Heart left ventricle (tissue), 16 donors: ENCODE measurements around the gene DNAH1. TPM values are rescaled to one million over a fixed set of nuclear protein-coding genes. Genes with fewer than 3 reads are reported as not detected.

Experiments used
- ATAC-seq, 4 donors: fragments of 200-7000 bp; cut with Tn5 transposase; one replicate each; pipeline ENCODE4 v1.9.1; 2020 to 2022; ENCODE audit warnings: moderate library complexity in 4 of 4, mild to moderate bottlenecking in 3 of 4, moderate number of reproducible peaks in 1 of 4
- DNase-seq, 5 donors: peaks; one replicate each; pipeline ENCODE4 v3.0.0-alpha.2; 2020
- H3K27ac ChIP-seq, 12 donors: fragments of 200-600 bp; sonication (generic) in 4 of 12; one replicate each; pipeline versions ENCODE4 v1.5.0 to v1.8.0; 2016 to 2022; ENCODE audit warnings: mild to moderate bottlenecking in 2 of 12
- H3K27me3 ChIP-seq, 9 donors: fragments of 200-600 bp; sonication (generic) in 2 of 9; one replicate each; pipeline versions ENCODE4 v1.5.1 to v1.8.0; 2016 to 2022; ENCODE audit warnings: mild to moderate bottlenecking in 3 of 9
- H3K36me3 ChIP-seq, 9 donors: fragments of 200-600 bp; sonication (generic) in 2 of 9; one replicate each; pipeline versions ENCODE4 v1.5.0 to v1.8.0; 2018 to 2022; ENCODE audit warnings: mild to moderate bottlenecking in 2 of 9
- H3K4me1 ChIP-seq, 12 donors: fragments of 200-600 bp; sonication (generic) in 4 of 12; one replicate each; pipeline versions ENCODE4 v1.5.0 to v1.8.0; 2016 to 2022; ENCODE audit warnings: mild to moderate bottlenecking in 3 of 12
- H3K4me3 ChIP-seq, 12 donors: fragments of 200-600 bp; sonication (generic) in 4 of 12; one replicate each; pipeline versions ENCODE4 v1.5.0 to v1.8.0; 2017 to 2022; ENCODE audit warnings: mild to moderate bottlenecking in 9 of 12, moderate library complexity in 4 of 12
- H3K9me3 ChIP-seq, 12 donors: fragments of 200-600 bp; sonication (generic) in 4 of 12; one replicate each; pipeline versions ENCODE4 v1.5.0 to v1.8.0; 2016 to 2022; ENCODE audit warnings: mild to moderate bottlenecking in 1 of 12
- CTCF ChIP-seq, 12 donors: fragments of 200-600 bp; sonication (generic) in 4 of 12; IDR thresholded peaks; one replicate each; pipeline versions ENCODE4 v1.5.0 to v1.8.0; 2018 to 2022; ENCODE audit warnings: antibody characterized with exemption in 12 of 12, mild to moderate bottlenecking in 5 of 12
- POLR2A ChIP-seq, 2 donors: fragments of 450-650 bp; IDR thresholded peaks; one replicate each; pipeline ENCODE4 v1.6.1; 2017; ENCODE audit warnings: antibody characterized with exemption in 2 of 2, mild to moderate bottlenecking in 2 of 2, moderate library complexity in 2 of 2
- WGBS, 4 donors: extraction: QIAGEN DNeasy Blood & Tissue Kit in 2 of 4; methylation state at CpG; one replicate each; pipeline versions ENCODE4 v1.1.5 to v1.1.7; 2013 to 2018; 5-methylcytosine and 5-hydroxymethylcytosine counted together
- intact Hi-C, 10 donors: fragments of 100-400 bp; cut with DNase I; formaldehyde crosslinking; loops; one replicate each; pipeline versions ENCODE4 v1.11.1 to v1.14.2; 2022
- polyA plus RNA-seq, 2 donors: library from polyadenylated mRNA; stranded (reverse); fragments of 200-250 nt; gene quantifications; one replicate each; pipeline ENCODE4 v1.2.3, GENCODE V29; 2013
- total RNA-seq, 9 donors: library from RNA; depleted of rRNA in 2 of 9; stranded (reverse); fragments of >200 nt in 2 of 9; fragmentation: NEBNext Ultra II Directional in 3 of 9; extraction: Animal tissue kit (Norgen Biotek cat#: 25700) in 3 of 9; gene quantifications; one replicate each; pipeline versions ENCODE4 v1.1.0 to v1.2.4, GENCODE V29; 2016 to 2023
- donor health status: ischemic (EF 13 %, LVEDD 7.1; RV severe dilation, severe dysfunction).
- donor health status: healthy with polysubstance abuse.
- donor health status: DM: no; HTN: yes; CAD: no.
- donor health status: DM: no; HTN: no; CAD: no.
- donor health status: ischemic (EF 25% LVEDD 6.9; RV normal size, moderate dysfunction).
- donor health status: ischemic (EF 25% LVEDD 5.7; RV mildly dilated, moderate dysfunction).
- donor health status: healthy.
- donor health status: DM: yes; HTN: yes; CAD: no.
- donor health status: ischemic (EF 35%, LVEDD 5.7; RV mildly dilated, moderate dysfunction).
- donor health status: nonischemic (EF 11% LVEDD 7.7; RV severe dilation, severe dysfunction).
- donor health status: DM: yes; HTN: yes; CAD: no.
- donor health status: PGD.
- donor health status: ischemic (EF 29% LVEDD 5.4; RV normal size, mild dysfunction).
- donor health status: nonischemic (EF 23%, LVEDD 6.1; RV moderate dilation, normal function).

DNAH1 gene
- total and polyA plus RNA-seq, 11 donors, result 0.95 to 6.6 (median 2.8) TPM

- ATAC-seq (no peak), DNase-seq (peak in 2 of 5 donors; percentile 15 to 17)
- TF ChIP-seq CTCF (IDR thresholded peaks at IDR 0.05), result no peak
- TF ChIP-seq POLR2A (IDR thresholded peaks at IDR 0.05), result no peak
- H3K27me3 ChIP-seq, result no peaks in the 10 kb centered on the region
- H3K36me3 ChIP-seq, result peaks cover 0 to 52% (median 29%) of the 10 kb centered on the region in 9 donors
- H3K4me1 ChIP-seq, result peaks cover 0 to 16% (median 2%) of the 10 kb centered on the region in 12 donors
- no peaks in the 10 kb centered on the region for H3K9me3 ChIP-seq
- 81 to 93% (median 90%) methylated on average over 13 of the region's 13 CpGs for WGBS, 4 donors
- intact Hi-C loops, result no loop called here
- H3K27ac ChIP-seq, result no peak overlapping the region
- no peak overlapping the region for H3K4me3 ChIP-seq
Measured at GRCh38 chr3:52397676-52398399, 81.7 kb downstream of the DNAH1 start.

- WGBS, 4 donors, result 93 to 96% (median 95%) methylated on average over 5 of the region's 5 CpGs
- no peak overlapping the region for H3K27ac ChIP-seq
- peaks cover 0 to 52% (median 31%) of the 10 kb centered on the region in 9 donors for H3K36me3 ChIP-seq
- DNase-seq (peak in 2 of 5 donors; percentile 4 to 7), ATAC-seq (no peak)
- no peaks in the 10 kb centered on the region for H3K9me3 ChIP-seq
- H3K4me1 ChIP-seq, result peaks cover 0 to 16% (median 2%) of the 10 kb centered on the region in 12 donors
- no peaks in the 10 kb centered on the region for H3K27me3 ChIP-seq
- intact Hi-C loops, result no loop called here
- no peak overlapping the region for H3K4me3 ChIP-seq
- no peak for TF ChIP-seq POLR2A (IDR thresholded peaks at IDR 0.05)
- TF ChIP-seq CTCF (IDR thresholded peaks at IDR 0.05), result no peak
Measured at GRCh38 chr3:52398670-52399081, 82.6 kb downstream of the DNAH1 start.

- WGBS, 4 donors, result 85 to 94% (median 89%) methylated on average over 4 of the region's 4 CpGs
- intact Hi-C loops, result no loop called here
- H3K36me3 ChIP-seq, result peaks cover 0 to 52% (median 35%) of the 10 kb centered on the region in 9 donors
Measured at GRCh38 chr3:52399131-52399530, 83.0 kb downstream of the DNAH1 start.

GRCh38 chr3:52399593-52399992 is 83.5 kb downstream of the DNAH1 start:
- Histone ChIP-seq H3K9me3 (no peaks in the 10 kb centered on the region), H3K27ac (peak overlapping the region in 4 of 12 donors; percentile 46 to 64 (median 54)), H3K4me3 (no peak overlapping the region), H3K36me3 (peaks cover 0 to 52% (median 40%) of the 10 kb centered on the region in 9 donors), H3K4me1 (peaks cover 0 to 21% (median 3%) of the 10 kb centered on the region in 12 donors), H3K27me3 (no peaks in the 10 kb centered on the region)
- no peak for TF ChIP-seq POLR2A (IDR thresholded peaks at IDR 0.05)
- TF ChIP-seq CTCF (IDR thresholded peaks at IDR 0.05), result no peak
- DNase-seq, result no peak
- WGBS, 4 donors, result 83 to 94% (median 88%) methylated on average over 1 to 6 of the region's 6 CpGs
- intact Hi-C loops, result no loop called here
- peak in 2 of 4 donors; percentile 3 to 8 for ATAC-seq

More at GRCh38 chr3:52399131-52399530, 83.0 kb downstream of the DNAH1 start:
- no peak for TF ChIP-seq POLR2A (IDR thresholded peaks at IDR 0.05)
- no peak overlapping the region for H3K4me3 ChIP-seq
- ATAC-seq (no peak), DNase-seq (peak in 1 of 5 donors; percentile 1)
- no peaks in the 10 kb centered on the region for H3K9me3 ChIP-seq
- no peak overlapping the region for H3K27ac ChIP-seq
- peaks cover 0 to 20% (median 3%) of the 10 kb centered on the region in 12 donors for H3K4me1 ChIP-seq
- no peaks in the 10 kb centered on the region for H3K27me3 ChIP-seq
